Measurements from ENCODE around the gene KIAA0408.

DNA sequence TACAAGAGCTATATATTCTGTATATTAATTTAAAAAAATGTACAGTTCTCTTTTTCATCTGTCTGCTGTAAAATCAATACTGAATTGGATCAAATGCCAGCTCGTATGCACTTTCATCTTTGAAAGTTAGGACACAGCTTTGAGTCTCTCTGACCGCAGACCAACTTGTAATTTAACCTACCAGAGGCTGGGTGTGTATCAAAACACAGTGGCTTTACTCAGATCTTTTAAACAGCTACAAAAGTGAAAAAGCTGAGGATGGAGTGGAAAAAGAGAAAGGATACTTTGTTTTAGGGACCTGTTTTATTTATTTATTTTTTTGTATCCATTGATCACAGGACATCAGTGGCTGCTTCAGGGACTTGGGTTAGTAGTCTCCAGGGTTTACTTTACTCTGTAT, 44.1 kb downstream of the KIAA0408 start:
- TF ChIP-seq, protein P1, sequence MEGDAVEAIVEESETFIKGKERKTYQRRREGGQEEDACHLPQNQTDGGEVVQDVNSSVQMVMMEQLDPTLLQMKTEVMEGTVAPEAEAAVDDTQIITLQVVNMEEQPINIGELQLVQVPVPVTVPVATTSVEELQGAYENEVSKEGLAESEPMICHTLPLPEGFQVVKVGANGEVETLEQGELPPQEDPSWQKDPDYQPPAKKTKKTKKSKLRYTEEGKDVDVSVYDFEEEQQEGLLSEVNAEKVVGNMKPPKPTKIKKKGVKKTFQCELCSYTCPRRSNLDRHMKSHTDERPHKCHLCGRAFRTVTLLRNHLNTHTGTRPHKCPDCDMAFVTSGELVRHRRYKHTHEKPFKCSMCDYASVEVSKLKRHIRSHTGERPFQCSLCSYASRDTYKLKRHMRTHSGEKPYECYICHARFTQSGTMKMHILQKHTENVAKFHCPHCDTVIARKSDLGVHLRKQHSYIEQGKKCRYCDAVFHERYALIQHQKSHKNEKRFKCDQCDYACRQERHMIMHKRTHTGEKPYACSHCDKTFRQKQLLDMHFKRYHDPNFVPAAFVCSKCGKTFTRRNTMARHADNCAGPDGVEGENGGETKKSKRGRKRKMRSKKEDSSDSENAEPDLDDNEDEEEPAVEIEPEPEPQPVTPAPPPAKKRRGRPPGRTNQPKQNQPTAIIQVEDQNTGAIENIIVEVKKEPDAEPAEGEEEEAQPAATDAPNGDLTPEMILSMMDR (IDR thresholded peaks at IDR 0.05), result no peak
- TF ChIP-seq POLR2A (IDR thresholded peaks at IDR 0.05) (no peak), POLR2AphosphoS5 (IDR thresholded peaks at IDR 0.05) (no peak)

Measured in sigmoid colon (tissue), 4 donors.